ENCODE measurements around the gene SMYD4. TPM values are rescaled to one million over a fixed set of nuclear protein-coding genes. Genes with fewer than 3 reads are reported as not detected.

Gene SMYD4
- total RNA-seq (6.9 TPM), polyA plus RNA-seq (ENCODE audit: insufficient read depth in 1 of 8, insufficient read length in 8 of 8, low replicate concordance in 1 of 8) (1 to 10 TPM; 6.0 to 8.3 (median 6.8) TPM)
- long read RNA-seq, donor 1 = 0 reads
- long read RNA-seq, donor 2 = 0 reads
- long read RNA-seq, donor 3, full-length matches to known transcripts = 2 of 2 reads
- long read RNA-seq, donor 3, partial matches to known transcripts = 0 of 2 reads
- long read RNA-seq, donor 3, other reads (novel, unspliced or antisense) = 0 of 2 reads
- long read RNA-seq, donor 4 = 0 reads
- long read RNA-seq, donor 5 = 0 reads
- long read RNA-seq, donor 6, full-length matches to known transcripts = 1 of 1 reads
- long read RNA-seq, donor 6, partial matches to known transcripts = 0 of 1 reads
- long read RNA-seq, donor 6, other reads (novel, unspliced or antisense) = 0 of 1 reads
- long read RNA-seq, donor 7 = 0 reads
- long read RNA-seq, donor 8, full-length matches to known transcripts = 2 of 2 reads
- long read RNA-seq, donor 8, partial matches to known transcripts = 0 of 2 reads
- long read RNA-seq, donor 8, other reads (novel, unspliced or antisense) = 0 of 2 reads
- long read RNA-seq, donor 9, full-length matches to known transcripts = 1 of 1 reads
- long read RNA-seq, donor 9, partial matches to known transcripts = 0 of 1 reads
- long read RNA-seq, donor 9, other reads (novel, unspliced or antisense) = 0 of 1 reads
- long read RNA-seq, donor 10, full-length matches to known transcripts = 2 of 2 reads
- long read RNA-seq, donor 10, partial matches to known transcripts = 0 of 2 reads
- long read RNA-seq, donor 10, other reads (novel, unspliced or antisense) = 0 of 2 reads
- long read RNA-seq, donor 11 = 0 reads

- Histone ChIP-seq H3K4me1 (ENCODE audit: control insufficient read depth, insufficient read depth, low read length) (peaks cover 11% of the 10 kb centered on the region), H3K4me3 (ENCODE audit: low read length) (peak within 1 kb of the TSS; percentile 88), H3K36me3 (ENCODE audit: control insufficient read depth, insufficient read depth, low read length) (peaks cover 10% of the 10 kb centered on the region), H3K27ac (ENCODE audit: low read length) (peak within 1 kb of the TSS; percentile 79), H3K27me3 (ENCODE audit: control insufficient read depth, insufficient read depth, low read length) (no peaks in the 10 kb centered on the region), H3K9me3 (replicated peaks; ENCODE audit: control insufficient read depth, low read depth, low read length) (no peaks in the 10 kb centered on the region)
- WGBS (ENCODE audit: insufficient coverage) = under 1% methylated on average over 70 of the region's 83 CpGs
- peak; percentile 95 for DNase-seq
Observed at GRCh38 chr17:1829592-1830257, at the start of gene SMYD4, which contains the start of gene RPA1. SMYD4 (minus strand) TSS chr17:1829902; CDS start chr17:1827994, 1,908 bp downstream. RPA1 (plus strand) TSS chr17:1830005; CDS start chr17:1830094, 89 bp downstream.

- Histone ChIP-seq H3K27ac (ENCODE audit: low read length) (no peak overlapping the region), H3K4me1 (ENCODE audit: control insufficient read depth, insufficient read depth, low read length) (no peaks in the 10 kb centered on the region), H3K27me3 (ENCODE audit: control insufficient read depth, insufficient read depth, low read length) (no peaks in the 10 kb centered on the region), H3K36me3 (ENCODE audit: control insufficient read depth, insufficient read depth, low read length) (peaks cover 45% of the 10 kb centered on the region), H3K9me3 (replicated peaks; ENCODE audit: control insufficient read depth, low read depth, low read length) (no peaks in the 10 kb centered on the region), H3K4me3 (ENCODE audit: low read length) (no peak overlapping the region)
- 92% methylated on average over 13 of the region's 17 CpGs for WGBS (ENCODE audit: insufficient coverage)
- DNase-seq = no peak
Observed at GRCh38 chr17:1878419-1879121, 48.9 kb upstream of the SMYD4 start.

GRCh38 chr17:1875597-1875996 is 45.9 kb upstream of the SMYD4 start:
- Histone ChIP-seq H3K36me3 (ENCODE audit: control insufficient read depth, insufficient read depth, low read length) (peaks cover 42% of the 10 kb centered on the region), H3K4me3 (ENCODE audit: low read length) (no peak overlapping the region), H3K4me1 (ENCODE audit: control insufficient read depth, insufficient read depth, low read length) (no peaks in the 10 kb centered on the region), H3K9me3 (replicated peaks; ENCODE audit: control insufficient read depth, low read depth, low read length) (no peaks in the 10 kb centered on the region), H3K27ac (ENCODE audit: low read length) (no peak overlapping the region), H3K27me3 (ENCODE audit: control insufficient read depth, insufficient read depth, low read length) (no peaks in the 10 kb centered on the region)
- DNase-seq = no peak
- no CpG with 5 or more reads among the region's 4 CpGs for WGBS (ENCODE audit: insufficient coverage)

GRCh38 chr17:1873418-1873817 is 43.7 kb upstream of the SMYD4 start:
- 92% methylated on average over 8 of the region's 9 CpGs for WGBS (ENCODE audit: insufficient coverage)
- DNase-seq = no peak
- H3K27me3 ChIP-seq (ENCODE audit: control insufficient read depth, insufficient read depth, low read length) = no peaks in the 10 kb centered on the region
- peaks cover 29% of the 10 kb centered on the region for H3K36me3 ChIP-seq (ENCODE audit: control insufficient read depth, insufficient read depth, low read length)
- H3K27ac ChIP-seq (ENCODE audit: low read length) = no peak overlapping the region
- H3K4me1 ChIP-seq (ENCODE audit: control insufficient read depth, insufficient read depth, low read length) = no peaks in the 10 kb centered on the region
- no peak overlapping the region for H3K4me3 ChIP-seq (ENCODE audit: low read length)
- no peaks in the 10 kb centered on the region for H3K9me3 ChIP-seq (replicated peaks; ENCODE audit: control insufficient read depth, low read depth, low read length)

GRCh38 chr17:1872976-1873375 is 43.3 kb upstream of the SMYD4 start:
- Histone ChIP-seq H3K27me3 (ENCODE audit: control insufficient read depth, insufficient read depth, low read length) (no peaks in the 10 kb centered on the region), H3K27ac (ENCODE audit: low read length) (no peak overlapping the region), H3K9me3 (replicated peaks; ENCODE audit: control insufficient read depth, low read depth, low read length) (no peaks in the 10 kb centered on the region), H3K4me1 (ENCODE audit: control insufficient read depth, insufficient read depth, low read length) (no peaks in the 10 kb centered on the region), H3K36me3 (ENCODE audit: control insufficient read depth, insufficient read depth, low read length) (peaks cover 29% of the 10 kb centered on the region), H3K4me3 (ENCODE audit: low read length) (no peak overlapping the region)
- 60% methylated on average over 1 of the region's 4 CpGs for WGBS (ENCODE audit: insufficient coverage)
- no peak for DNase-seq

- WGBS (ENCODE audit: insufficient coverage) = 94% methylated on average over 12 of the region's 12 CpGs
Observed at GRCh38 chr17:1872254-1872653, 42.6 kb upstream of the SMYD4 start.

GRCh38 chr17:1871756-1872155 is 42.1 kb upstream of the SMYD4 start:
- no peak for DNase-seq
- WGBS (ENCODE audit: insufficient coverage) = 63% methylated on average over 4 of the region's 5 CpGs
- Histone ChIP-seq H3K36me3 (ENCODE audit: control insufficient read depth, insufficient read depth, low read length) (peaks cover 26% of the 10 kb centered on the region), H3K4me3 (ENCODE audit: low read length) (no peak overlapping the region), H3K27ac (ENCODE audit: low read length) (no peak overlapping the region), H3K4me1 (ENCODE audit: control insufficient read depth, insufficient read depth, low read length) (no peaks in the 10 kb centered on the region), H3K9me3 (replicated peaks; ENCODE audit: control insufficient read depth, low read depth, low read length) (no peaks in the 10 kb centered on the region), H3K27me3 (ENCODE audit: control insufficient read depth, insufficient read depth, low read length) (no peaks in the 10 kb centered on the region)

More at GRCh38 chr17:1872254-1872653, 42.6 kb upstream of the SMYD4 start:
- no peak for DNase-seq
- no peaks in the 10 kb centered on the region for H3K9me3 ChIP-seq (replicated peaks; ENCODE audit: control insufficient read depth, low read depth, low read length)
- no peak overlapping the region for H3K4me3 ChIP-seq (ENCODE audit: low read length)
- no peaks in the 10 kb centered on the region for H3K4me1 ChIP-seq (ENCODE audit: control insufficient read depth, insufficient read depth, low read length)
- H3K36me3 ChIP-seq (ENCODE audit: control insufficient read depth, insufficient read depth, low read length) = peaks cover 26% of the 10 kb centered on the region
- no peak overlapping the region for H3K27ac ChIP-seq (ENCODE audit: low read length)
- no peaks in the 10 kb centered on the region for H3K27me3 ChIP-seq (ENCODE audit: control insufficient read depth, insufficient read depth, low read length)

- Histone ChIP-seq H3K27me3 (ENCODE audit: control insufficient read depth, insufficient read depth, low read length) (no peaks in the 10 kb centered on the region), H3K4me3 (ENCODE audit: low read length) (no peak overlapping the region), H3K36me3 (ENCODE audit: control insufficient read depth, insufficient read depth, low read length) (peaks cover 30% of the 10 kb centered on the region), H3K9me3 (replicated peaks; ENCODE audit: control insufficient read depth, low read depth, low read length) (no peaks in the 10 kb centered on the region), H3K27ac (ENCODE audit: low read length) (no peak overlapping the region), H3K4me1 (ENCODE audit: control insufficient read depth, insufficient read depth, low read length) (no peaks in the 10 kb centered on the region)
- DNase-seq = no peak
- whole genome bisulfite sequencing (ENCODE audit: insufficient coverage) = no CpG with 5 or more reads among the region's 3 CpGs
Observed at GRCh38 chr17:1870592-1870991, 40.9 kb upstream of the SMYD4 start.

GRCh38 chr17:1868090-1868489 is 38.4 kb upstream of the SMYD4 start:
- 55% methylated on average over 8 of the region's 8 CpGs for WGBS (ENCODE audit: insufficient coverage)
- DNase-seq = no peak

More at GRCh38 chr17:1868090-1868489, 38.4 kb upstream of the SMYD4 start:
- no peaks in the 10 kb centered on the region for H3K9me3 ChIP-seq (replicated peaks; ENCODE audit: control insufficient read depth, low read depth, low read length)
- peaks cover 19% of the 10 kb centered on the region for H3K36me3 ChIP-seq (ENCODE audit: control insufficient read depth, insufficient read depth, low read length)
- H3K4me1 ChIP-seq (ENCODE audit: control insufficient read depth, insufficient read depth, low read length) = no peaks in the 10 kb centered on the region
- no peak overlapping the region for H3K4me3 ChIP-seq (ENCODE audit: low read length)
- no peak overlapping the region for H3K27ac ChIP-seq (ENCODE audit: low read length)
- H3K27me3 ChIP-seq (ENCODE audit: control insufficient read depth, insufficient read depth, low read length) = no peaks in the 10 kb centered on the region
